ENCODE data around the gene HDX.
"Not testable (repeated sequence)": the region's sequence is repeated elsewhere in the genome, so short reads cannot be mapped to it uniquely, and the experiment has no call there.

HDX gene

GRCh38 chrX:84336646-84337045, 165.6 kb downstream of the HDX start:
- no peak for FAIRE-seq

- no peak for FAIRE-seq
Measured at GRCh38 chrX:84335121-84335520, 167.1 kb downstream of the HDX start.

- no peak for FAIRE-seq
Measured at GRCh38 chrX:84322083-84322827, 180.0 kb downstream of the HDX start.

GRCh38 chrX:84320614-84321013, 181.6 kb downstream of the HDX start:
- no peak for FAIRE-seq

- FAIRE-seq = no peak
Measured at GRCh38 chrX:84320023-84320422, 182.2 kb downstream of the HDX start.

- FAIRE-seq = no peak
Measured at GRCh38 chrX:84318661-84319060, 183.6 kb downstream of the HDX start.

- FAIRE-seq = not testable (repeated sequence)
Measured at GRCh38 chrX:84315946-84316345, 186.3 kb downstream of the HDX start.

Data from endometrium (tissue), 2 donors.